ENCODE measurements around the gene IKBKE.

IKBKE gene

DNA sequence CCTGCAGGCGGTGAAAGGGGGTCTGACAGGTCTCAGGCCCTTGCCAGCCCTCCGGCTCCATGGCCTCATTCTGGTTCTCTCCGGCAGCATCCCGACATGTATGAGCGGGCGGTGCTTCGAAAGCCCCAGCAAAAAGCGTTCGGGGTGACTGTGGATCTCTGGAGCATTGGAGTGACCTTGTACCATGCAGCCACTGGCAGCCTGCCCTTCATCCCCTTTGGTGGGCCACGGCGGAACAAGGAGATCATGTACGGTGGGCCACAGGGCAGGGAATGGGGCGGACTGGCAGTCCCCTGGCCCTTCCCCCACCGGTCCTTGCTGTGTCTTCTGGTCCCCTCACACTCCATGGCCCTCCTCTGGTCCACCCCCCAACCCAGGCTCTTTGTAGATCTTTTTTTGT lies 6.3 kb downstream of the IKBKE start:
- DNase-seq (ENCODE audit: low spot score), result no peak
- in situ Hi-C loops (cut with MboI; ENCODE audit: low sequenced_read_pairs, unreplicated experiment), result no loop called here
- TF ChIP-seq, protein P1, sequence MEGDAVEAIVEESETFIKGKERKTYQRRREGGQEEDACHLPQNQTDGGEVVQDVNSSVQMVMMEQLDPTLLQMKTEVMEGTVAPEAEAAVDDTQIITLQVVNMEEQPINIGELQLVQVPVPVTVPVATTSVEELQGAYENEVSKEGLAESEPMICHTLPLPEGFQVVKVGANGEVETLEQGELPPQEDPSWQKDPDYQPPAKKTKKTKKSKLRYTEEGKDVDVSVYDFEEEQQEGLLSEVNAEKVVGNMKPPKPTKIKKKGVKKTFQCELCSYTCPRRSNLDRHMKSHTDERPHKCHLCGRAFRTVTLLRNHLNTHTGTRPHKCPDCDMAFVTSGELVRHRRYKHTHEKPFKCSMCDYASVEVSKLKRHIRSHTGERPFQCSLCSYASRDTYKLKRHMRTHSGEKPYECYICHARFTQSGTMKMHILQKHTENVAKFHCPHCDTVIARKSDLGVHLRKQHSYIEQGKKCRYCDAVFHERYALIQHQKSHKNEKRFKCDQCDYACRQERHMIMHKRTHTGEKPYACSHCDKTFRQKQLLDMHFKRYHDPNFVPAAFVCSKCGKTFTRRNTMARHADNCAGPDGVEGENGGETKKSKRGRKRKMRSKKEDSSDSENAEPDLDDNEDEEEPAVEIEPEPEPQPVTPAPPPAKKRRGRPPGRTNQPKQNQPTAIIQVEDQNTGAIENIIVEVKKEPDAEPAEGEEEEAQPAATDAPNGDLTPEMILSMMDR (IDR thresholded peaks at IDR 0.05; ENCODE audit: borderline replicate concordance, control extremely low read depth, extremely low read depth, insufficient read depth, missing control alignments), result no peak

- TF ChIP-seq, protein P1 (IDR thresholded peaks at IDR 0.05; ENCODE audit: borderline replicate concordance, control extremely low read depth, extremely low read depth, insufficient read depth, missing control alignments), result no peak
- no peak for DNase-seq (ENCODE audit: low spot score)
- in situ Hi-C loops (cut with MboI; ENCODE audit: low sequenced_read_pairs, unreplicated experiment), result no loop called here
These were observed 6.8 kb downstream of the IKBKE start for GRCh38 chr1:206477110-206477509.

- TF ChIP-seq, protein P1 (IDR thresholded peaks at IDR 0.05; ENCODE audit: borderline replicate concordance, control extremely low read depth, extremely low read depth, insufficient read depth, missing control alignments), result no peak
- DNase-seq (ENCODE audit: low spot score), result no peak
- in situ Hi-C loops (cut with MboI; ENCODE audit: low sequenced_read_pairs, unreplicated experiment), result no loop called here
These were observed 7.5 kb downstream of the IKBKE start for GRCh38 chr1:206477581-206478380.

GRCh38 chr1:206478746-206479145 lies 8.5 kb downstream of the IKBKE start:
- in situ Hi-C loops (cut with MboI; ENCODE audit: low sequenced_read_pairs, unreplicated experiment), result no loop called here
- DNase-seq (ENCODE audit: low spot score), result no peak
- TF ChIP-seq, protein P1 (IDR thresholded peaks at IDR 0.05; ENCODE audit: borderline replicate concordance, control extremely low read depth, extremely low read depth, insufficient read depth, missing control alignments), result no peak

DNA sequence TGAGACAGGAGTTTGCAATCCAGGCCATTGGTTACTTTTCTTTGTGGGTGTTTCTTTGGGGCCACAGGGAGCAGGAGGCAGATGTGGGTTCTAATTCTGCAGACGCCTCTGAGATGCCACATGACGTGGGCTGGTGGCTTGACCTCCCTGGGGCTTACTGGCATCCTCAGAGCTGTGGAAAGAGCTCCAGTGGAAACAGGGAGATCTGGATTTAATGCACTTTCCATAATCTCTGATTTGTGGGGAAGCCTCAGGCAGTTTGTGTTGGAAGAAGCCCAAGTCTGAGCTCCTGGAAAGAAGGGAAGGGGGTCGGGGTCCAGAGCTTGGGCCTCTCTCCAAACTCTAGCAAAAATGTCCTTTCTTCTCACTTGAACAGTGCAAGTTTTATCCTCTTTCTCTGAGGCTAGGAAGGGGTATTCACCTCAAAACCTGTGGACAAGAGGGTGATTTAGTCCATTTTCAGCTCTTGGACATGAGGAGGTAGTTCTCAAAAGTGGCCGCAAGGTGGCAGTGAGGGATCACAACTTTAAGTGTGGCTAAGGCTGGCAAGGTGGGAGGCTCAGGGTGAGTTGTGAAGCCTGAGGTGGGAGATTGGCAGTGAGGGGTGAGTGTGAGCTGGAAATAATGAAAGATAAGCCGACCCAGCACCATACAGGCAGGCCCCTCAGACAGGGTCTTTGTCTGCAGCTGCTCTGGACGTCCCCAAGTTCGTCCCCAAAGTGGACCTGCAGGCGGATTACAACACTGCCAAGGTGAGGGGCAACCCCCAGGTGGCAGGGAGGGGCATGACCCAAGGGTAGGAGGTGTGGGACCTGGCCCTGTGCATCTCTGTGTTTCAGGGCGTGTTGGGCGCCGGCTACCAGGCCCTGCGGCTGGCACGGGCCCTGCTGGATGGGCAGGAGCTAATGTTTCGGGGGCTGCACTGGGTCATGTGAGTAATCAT lies 9.2 kb downstream of the IKBKE start:
- TF ChIP-seq, protein P1 (IDR thresholded peaks at IDR 0.05; ENCODE audit: borderline replicate concordance, control extremely low read depth, extremely low read depth, insufficient read depth, missing control alignments), result peak; percentile 66
- DNase-seq (ENCODE audit: low spot score), result peak; percentile 87
- in situ Hi-C loops (cut with MboI; ENCODE audit: low sequenced_read_pairs, unreplicated experiment), result no loop called here

DNA sequence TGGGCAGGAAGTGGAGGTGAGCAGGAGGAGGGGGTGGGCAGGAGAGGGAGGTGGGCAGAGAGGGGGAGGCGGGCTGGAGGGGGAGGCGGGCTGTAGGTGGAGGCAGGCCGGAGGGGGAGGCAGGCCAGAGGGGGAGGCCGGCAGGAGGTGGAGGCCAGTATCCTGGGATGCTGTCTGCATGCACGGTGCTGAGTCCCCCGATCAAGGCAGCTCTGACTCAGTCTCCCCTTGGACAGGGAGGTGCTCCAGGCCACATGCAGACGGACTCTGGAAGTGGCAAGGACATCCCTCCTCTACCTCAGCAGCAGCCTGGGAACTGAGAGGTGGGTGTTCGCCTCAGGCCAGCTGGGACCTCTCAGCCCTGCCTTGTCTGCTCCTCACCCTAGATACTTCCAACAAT lies 9.9 kb downstream of the IKBKE start:
- in situ Hi-C loops (cut with MboI; ENCODE audit: low sequenced_read_pairs, unreplicated experiment), result no loop called here
- no peak for DNase-seq (ENCODE audit: low spot score)
- TF ChIP-seq, protein P1 (IDR thresholded peaks at IDR 0.05; ENCODE audit: borderline replicate concordance, control extremely low read depth, extremely low read depth, insufficient read depth, missing control alignments), result no peak

All from GM13976 (cell line).